NCI-H460 (cell line): ENCODE results near the gene GADL1. TPM values are rescaled to one million over a fixed set of nuclear protein-coding genes. Genes with fewer than 3 reads are reported as not detected.

Experiments
- DNase-seq: peaks from one replicate; pipeline ENCODE4 v3.0.0-alpha.2; 2016; ENCODE audit warnings: low read depth; ENCODE audit errors: extremely low read depth
- total RNA-seq: library from RNA; depleted of rRNA; stranded (reverse); fragments of >200 nt; shearing (Covaris generic); gene quantifications from 2 replicates; pipeline ENCODE4 v1.2.3, GENCODE V29; 2014

The GADL1 gene
- total RNA-seq, 1 experiment from 2014 or later = not detected

DNA sequence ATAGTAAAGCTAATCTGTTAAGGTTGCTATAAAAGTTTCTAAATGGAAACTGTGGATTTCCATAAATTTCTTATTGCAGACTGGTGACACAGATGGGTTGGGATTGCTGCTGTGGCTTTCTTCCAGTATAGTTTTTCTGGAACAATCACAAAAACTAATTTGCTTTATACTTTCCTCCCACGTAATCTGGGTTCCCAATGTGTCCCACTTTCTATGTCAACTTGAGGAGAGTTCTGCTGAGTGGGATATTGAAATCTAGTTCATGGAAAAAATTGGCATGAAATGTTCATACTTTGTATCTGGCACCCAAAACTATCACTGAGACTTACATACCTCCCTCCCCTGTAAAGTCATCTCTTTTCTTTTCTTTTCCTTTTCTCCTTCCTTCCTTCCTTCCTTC lies 161.3 kb downstream of the GADL1 start:
- no peak for DNase-seq

DNA sequence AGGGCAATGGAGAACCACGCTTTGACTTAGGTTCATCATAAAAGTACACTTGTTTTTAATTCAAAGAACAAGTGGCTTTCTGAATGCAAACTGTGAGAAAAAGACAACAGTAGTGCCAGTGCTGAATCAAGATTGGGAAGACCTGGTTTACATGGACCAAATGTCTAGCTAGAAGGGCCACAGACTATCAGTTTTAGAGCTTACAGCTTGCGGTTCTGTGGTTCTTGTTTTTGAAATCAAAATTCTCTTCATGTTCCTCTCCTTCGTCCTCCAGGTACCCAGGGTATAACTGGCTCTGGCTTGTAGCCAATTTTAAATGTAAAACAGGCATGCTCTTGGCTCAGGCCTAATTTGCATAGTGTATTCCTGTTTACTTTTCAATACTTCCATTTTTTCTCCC lies 163.5 kb downstream of the GADL1 start:
- no peak for DNase-seq

DNA sequence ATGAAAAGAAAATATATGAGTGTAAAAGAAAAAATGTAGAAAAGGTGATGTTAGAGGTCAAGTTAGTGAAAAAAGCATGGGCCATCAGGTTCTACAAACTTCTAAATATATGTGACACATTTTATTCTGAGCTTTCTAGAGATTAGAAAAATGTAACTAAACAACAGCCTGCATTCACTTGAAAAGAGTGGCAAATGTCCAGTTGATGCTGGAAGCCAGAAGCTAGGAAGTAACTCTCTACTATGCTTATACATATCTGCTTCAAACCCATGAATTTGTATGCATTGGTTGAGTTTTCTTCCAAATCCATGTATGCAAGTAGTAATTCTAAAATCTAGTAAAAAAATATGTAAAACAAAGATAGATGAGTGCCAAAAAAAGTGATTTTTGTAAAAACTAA lies 164.5 kb downstream of the GADL1 start:
- no peak for DNase-seq

DNA sequence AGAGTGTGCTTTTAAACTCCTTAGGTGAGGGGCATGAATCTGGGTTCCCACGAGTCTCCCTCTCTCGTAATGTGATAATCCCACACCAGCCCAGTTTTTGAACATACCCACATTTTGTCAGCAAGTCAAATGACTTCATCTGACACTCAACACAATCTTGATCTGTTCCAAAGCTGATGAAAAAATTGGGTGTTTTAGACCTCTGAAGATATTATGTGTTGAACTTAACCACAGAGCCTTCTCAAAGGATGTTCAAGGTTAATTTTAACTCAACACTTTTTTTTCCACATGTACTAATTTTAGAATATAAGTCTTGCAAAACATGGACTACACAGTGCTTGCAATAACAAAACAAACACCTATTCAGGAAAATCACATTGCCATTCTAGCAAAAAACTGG lies 164.9 kb downstream of the GADL1 start:
- DNase-seq = no peak

DNA sequence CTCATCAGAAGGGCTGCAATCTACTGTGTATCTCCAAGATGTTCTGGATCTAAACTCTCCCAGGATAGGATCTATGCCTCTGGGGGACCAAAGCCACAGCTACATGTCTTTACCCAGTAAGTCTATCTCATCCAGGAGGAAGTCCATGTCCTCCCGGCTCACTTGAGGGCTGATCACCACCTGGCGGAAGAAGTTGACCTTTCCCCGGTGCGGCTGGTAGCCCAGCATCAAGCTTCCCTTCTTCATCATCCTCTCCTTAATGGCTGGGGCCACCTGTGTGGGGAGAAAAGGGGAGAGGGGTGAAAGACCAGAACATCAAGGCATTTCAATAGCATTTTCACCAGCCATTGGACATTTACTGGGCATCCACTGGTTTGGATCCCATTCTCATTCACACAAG lies 166.3 kb downstream of the GADL1 start:
- DNase-seq = no peak

DNA sequence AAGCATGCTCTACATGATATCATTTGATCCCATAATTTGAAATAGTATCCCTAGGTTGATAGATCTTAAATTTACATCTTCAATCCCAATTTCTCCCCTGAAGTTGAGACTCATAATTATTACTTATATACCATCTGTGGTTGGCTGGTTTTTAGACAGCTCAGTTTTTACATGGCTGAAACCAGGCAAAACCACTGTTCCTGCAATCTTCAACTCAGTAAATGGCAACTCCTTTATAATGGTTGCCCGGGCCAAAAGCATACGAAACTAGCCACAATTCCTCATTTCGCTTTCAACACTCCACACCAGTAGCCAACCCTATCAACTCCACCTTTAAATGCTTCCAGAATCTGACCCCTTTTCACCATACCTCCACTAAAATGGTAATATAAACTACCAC lies 169.6 kb downstream of the GADL1 start:
- no peak for DNase-seq

DNA sequence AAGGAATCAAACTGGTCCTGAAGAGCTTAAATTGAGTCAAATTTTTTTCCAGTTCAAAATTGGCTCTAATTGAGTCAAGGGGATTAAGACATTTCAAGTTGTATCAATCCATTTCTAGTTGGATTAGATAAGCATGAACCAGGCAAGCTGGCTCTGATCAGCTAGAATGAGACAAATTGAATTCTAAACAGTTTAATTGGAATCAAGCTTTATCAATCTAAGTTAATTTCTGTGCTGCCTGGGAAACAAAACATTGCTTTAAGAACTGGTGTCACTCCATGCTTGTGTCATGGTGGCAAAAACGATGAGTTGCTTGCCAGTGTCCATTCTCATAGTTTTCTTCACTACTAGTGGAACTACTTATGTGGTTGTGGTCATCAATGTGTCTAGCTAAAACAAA lies 171.2 kb downstream of the GADL1 start:
- DNase-seq = no peak

DNA sequence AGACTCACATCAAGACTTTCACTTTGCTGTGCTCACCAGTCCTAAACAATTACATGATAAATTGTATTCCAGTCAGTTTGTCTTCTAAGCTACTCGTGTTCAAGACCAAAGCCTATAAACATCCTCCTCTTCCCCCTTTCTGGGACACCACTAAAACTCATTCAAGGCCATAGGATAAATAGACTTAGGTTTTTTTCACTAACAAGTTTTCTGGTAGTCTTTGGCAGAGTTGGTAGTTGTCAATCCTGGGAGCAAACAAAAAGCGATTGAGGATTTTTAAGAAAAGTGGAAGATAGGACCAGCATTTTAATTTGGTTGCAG lies 173.2 kb downstream of the GADL1 start:
- no peak for DNase-seq

DNA sequence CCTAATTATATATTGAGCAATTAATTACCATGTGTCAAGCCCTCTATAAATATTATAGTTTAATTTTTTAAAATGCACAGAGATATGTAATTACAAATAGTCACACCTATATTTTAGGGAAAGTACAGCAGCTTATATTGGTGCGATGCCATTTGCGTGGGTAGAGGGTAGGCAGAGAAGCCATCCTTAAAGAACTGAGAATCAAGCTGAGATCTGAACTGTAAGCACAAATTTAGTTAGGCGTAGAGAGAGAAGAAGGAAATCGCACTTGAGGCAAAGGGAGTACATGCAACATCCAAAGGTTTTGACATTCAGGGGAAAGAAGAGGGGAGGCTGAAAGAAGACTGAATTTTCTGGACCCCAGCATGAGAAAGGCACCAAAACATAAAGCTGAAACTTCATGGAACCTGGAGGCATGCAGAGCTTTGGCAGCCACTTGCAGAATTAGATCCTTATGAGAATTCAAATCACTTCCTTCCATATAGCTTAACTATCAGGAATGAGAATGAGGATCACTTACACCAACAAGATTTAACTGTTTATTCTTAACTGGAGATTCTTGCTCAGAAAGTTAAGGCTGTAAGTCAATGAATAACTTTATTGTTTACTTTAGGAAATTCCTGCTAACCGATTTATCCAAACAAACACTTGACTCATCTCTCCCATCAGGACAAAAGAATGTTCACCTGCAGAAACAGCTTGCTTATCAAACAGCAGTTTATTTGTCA lies 173.7 kb downstream of the GADL1 start:
- peak; percentile 48 for DNase-seq

DNA sequence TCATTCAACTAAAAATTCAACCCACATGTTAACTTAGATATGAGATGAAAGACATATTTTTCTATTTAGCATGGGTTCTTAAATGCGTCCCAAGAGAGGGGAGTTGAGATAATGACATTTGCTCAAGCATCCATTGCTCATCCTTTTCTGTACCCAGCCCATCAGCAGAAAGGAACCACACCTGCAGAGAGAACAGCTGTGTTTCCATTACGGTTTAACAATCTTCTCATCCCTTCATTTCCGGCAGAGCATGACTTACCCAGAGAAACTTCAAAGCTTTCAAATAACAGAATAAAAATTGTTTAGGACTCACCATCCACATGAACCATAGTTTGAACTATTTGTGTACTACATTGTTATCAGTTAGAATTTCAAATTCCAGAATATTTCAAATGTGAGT lies 174.9 kb downstream of the GADL1 start:
- DNase-seq = no peak

DNA sequence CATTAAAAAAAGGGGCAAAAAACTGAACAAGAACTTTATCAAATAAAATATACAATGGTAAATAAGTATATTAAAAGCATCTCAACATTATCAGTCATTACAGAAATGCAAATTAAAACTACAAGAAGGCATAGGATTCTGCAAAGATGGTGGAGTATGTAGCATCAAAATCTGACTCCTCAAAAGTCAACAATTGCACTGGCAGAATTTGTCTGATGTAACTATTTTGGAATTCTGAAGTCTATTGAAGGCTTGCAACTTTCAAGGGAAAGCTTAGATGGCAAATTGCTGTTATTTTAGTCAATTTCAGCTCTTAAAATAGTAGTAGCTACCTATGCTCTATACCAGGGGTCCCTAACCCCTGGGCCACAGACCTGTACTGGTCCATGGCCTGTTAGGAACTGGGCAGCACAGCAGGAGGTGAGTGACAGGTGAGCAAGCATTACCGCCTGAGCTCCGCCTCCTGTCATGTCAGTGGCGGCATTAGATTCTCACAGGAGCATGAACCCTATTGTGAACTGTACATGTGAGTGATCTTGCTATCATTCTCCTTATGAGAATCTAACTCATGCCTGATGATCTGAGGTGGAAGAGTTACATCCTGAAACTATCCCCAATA lies 180.5 kb downstream of the GADL1 start:
- no peak for DNase-seq

DNA sequence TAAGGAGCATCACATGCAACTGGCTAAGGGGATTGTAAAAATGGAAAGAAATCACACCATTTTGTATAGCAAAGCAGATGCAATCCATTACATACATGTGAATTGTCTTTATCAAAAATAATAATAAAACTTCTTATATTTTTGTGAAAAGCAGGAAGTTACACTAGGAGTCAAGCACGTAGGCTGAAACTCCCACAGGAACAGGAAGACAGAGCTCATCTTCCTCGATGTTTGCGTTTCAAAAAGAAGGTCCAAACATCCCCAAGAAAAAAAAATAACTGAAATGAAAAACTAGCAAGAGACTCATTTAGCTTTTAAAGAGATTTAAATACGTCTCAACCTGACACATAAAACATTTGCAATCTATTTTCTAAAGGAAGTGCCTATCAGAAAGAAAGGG lies 181.5 kb downstream of the GADL1 start:
- DNase-seq = no peak

DNA sequence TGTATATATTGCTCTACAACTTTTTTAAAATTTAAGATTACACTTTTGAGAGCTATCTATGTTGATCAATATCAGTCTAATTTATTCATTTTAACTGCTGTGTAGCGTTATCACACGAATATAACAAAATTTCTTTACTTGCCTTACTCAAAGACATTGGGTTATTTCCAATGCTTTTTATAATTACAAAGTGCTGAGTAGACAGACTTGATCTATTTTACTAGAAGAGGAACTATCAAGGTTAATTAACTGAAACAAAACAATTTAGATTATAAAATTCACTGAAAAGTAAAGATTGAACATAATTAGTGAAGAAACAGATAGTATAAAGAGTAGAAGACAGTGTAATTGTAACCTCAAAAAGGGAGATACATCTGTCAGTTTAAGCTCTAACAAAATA lies 182.6 kb downstream of the GADL1 start:
- no peak for DNase-seq

DNA sequence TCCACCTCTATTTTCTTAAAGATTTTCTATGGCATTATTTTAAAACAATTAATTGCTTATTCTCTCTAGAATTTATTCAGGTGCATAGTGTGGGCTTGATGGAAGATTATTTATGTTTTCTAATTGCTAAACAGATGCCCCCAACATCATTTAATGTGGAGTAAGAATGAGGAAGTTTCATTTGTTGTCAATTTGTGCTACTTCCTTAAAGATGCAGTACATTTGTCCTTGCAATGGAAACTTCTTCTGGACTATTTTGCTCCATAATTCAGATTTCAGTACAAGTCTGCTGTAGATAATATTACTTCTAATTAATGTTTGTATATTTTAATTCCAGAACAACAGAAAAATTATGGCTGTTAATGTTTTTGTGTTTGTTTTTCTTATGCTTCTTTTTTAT lies 183.3 kb downstream of the GADL1 start:
- no peak for DNase-seq

DNA sequence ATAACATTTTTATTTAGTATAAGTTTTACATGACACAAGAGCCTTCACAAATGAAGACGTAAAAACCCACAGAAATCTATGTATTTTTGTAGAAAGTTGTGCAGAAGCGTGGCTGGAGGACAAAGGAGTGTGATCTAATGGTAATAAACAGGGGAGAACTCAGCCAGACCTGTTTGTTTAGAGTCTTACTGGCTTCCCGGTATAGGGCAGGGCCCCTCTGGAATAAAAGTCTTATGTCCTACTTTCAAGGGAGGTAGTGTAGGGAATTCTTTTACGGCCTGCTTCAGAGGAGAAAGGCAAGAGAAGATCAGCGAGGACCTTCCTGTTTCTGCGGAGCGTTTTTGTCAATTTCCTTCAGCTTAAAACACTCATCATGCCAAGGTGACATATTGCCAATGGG lies 184.4 kb downstream of the GADL1 start:
- no peak for DNase-seq

DNA sequence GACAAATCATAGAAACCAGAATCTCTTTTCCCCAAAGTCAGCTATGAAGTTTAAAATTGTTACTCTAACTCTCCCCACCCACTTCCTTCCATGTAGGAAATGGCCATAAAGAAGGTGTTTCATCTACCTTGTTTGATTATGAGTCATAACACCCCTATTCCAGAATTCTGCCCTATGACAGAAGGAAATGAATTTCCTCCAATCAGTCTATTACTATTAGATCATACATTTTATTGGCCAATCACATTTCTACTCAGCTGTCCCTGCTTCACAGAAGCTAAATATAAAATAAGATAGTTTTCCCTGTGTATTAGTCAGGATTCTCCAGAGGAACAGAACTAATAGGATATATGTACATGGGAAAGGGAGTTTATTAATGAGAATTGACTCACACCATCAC lies 186.0 kb downstream of the GADL1 start:
- no peak for DNase-seq

DNA sequence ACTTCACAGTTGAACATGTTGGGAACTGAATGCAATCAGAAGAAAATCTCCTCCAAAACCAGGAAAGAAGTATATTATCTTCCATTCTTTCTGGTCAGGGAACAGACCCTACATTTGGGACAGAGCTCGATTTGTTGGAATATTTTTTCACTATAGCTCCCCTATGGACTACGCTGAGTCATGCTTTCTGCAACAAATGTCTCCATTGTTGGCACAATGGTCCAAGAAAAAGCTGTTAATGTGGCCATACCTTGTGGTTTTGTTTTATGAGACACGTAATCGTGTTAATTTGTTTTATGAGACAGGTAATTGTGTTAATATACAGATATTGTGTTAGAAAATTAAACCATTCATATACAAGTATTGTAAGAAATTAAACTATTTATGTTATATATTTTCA lies 186.6 kb downstream of the GADL1 start:
- no peak for DNase-seq

DNA sequence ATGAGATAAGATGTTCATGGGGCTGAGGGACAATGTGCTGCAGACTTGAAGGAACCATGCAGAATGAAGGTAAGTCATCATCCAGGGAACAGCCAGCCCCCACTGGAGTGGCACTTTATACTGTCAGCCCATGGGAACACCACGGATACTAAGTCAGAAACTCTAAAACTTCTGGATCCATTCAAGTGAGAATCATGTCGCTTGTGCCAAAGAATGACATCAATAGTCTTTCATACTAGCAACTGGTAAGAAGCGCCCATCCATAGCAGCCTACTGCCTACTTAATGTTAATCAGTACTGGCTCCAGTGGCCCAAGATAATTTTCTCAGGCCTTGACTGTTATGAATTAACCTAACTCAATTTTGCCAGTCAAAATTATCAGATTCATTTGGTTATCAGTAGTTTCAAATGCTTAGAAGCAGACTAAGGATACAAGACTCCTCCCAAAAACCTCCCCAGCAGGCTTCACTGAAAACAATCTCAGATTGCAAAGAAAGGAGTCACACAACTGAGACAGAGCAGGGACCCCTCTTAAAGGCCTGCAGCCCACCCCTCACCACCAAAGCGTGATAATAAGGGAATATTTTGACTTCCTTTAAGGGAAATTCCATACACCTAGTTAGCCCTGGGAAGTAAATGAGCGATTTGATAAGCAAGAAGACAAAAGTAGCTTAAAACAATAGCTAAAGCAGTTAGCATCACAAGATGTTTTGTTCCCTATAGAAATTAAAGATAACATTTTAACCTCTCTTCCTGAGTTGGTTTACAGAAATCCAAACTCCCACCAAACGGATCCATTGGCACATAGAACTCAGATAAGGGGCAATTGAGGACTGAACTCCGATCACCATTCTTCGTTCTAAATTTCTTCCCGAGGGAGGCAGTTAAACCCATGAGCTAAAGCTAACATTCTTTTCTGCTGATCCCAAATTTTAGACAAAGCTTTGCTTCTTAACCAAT lies 189.2 kb downstream of the GADL1 start:
- no peak for DNase-seq

DNA sequence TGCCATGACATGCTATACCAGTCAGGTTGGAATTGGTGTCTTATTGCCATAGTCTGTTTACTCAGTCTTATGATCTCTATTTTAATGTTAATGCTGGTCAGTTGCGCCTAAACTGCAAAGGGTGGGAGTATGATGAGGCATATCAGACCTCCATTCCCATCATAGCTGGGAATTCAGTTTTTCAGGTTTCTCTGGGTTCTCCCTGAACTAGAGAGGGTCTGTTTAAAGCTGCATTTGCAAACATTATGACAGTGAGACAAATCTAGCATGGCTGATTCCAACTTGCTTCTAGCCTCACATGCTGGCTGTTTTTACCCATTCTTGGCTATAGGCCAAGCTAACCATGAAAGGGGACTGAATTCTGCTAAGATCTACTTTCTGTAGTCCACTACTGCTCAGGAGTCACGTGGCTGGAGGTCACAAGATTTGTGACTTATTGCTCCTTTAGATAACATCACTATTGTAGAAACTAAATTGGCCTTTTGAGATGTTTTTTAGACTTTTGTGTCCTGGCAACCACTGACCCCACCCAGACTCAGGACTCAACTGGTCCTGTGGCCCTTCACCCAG lies 191.5 kb downstream of the GADL1 start:
- no peak for DNase-seq

DNA sequence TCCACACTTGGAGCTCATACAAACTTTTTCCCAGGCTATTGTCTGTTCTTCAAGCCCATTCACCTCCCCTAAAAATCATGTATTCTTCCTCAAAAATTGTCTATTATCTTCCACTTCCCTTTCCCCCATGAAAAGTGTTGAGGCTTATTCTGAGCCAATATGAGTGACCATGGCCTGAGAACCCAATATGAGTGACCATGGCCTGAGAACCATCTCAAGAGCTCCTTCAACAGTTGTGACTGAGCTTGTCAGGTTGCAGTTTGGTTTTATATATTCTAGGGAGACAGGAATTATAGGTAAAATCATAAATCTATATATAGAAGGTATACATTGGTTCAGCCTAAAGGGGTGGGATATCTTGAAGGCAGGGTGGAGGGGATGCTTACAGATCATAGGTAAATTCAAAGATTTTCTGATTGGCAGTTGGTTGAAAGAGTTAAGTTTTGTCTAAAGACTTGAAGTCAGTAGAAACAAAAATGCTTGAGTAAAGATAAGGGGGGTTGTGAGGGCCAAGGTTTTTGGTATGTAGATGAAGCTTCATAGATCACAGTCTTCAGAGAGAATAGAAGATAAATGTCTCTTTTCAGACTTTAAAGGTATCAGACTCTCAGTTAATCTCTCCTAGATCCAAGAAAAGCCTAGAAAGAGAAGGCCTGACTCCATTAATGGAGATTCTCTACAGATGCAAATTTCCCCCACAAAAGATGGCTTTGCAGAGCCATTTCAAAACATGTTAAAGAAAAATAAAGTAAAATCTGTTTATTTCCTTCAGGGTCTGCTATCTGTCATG lies 192.2 kb downstream of the GADL1 start:
- DNase-seq = no peak
